Neural cell (in vitro differentiated cells): ENCODE data around the gene TRMT44.

Source experiments
- EP300 ChIP-seq: fragments of 450-650 bp; conservative IDR thresholded peaks from 2 replicates; pipeline ENCODE4 v1.6.1; 2014; ENCODE audit warnings: antibody characterized with exemption, mild to moderate bottlenecking, moderate library complexity; ENCODE audit not compliant: poor library complexity, severe bottlenecking
- EZH2 ChIP-seq: fragments of 200-600, 300-800 bp; shearing (Covaris generic), sonication (generic); IDR thresholded peaks from 2 replicates; pipeline ENCODE4 v1.6.1; 2014; ENCODE audit warnings: antibody characterized with exemption, low read length, borderline replicate concordance, mild to moderate bottlenecking; ENCODE audit not compliant: insufficient read depth, poor library complexity, severe bottlenecking
- MXI1 ChIP-seq: fragments of 450-650 bp; conservative IDR thresholded peaks from 2 replicates; pipeline ENCODE4 v1.6.1; 2014; ENCODE audit warnings: antibody characterized with exemption, mild to moderate bottlenecking; ENCODE audit not compliant: poor library complexity, severe bottlenecking
- POLR2AphosphoS5 ChIP-seq: IDR thresholded peaks from 2 replicates; pipeline ENCODE4 v1.6.1; 2012
- RAD21 ChIP-seq: fragments of 450-650 bp; conservative IDR thresholded peaks from 2 replicates; pipeline ENCODE4 v1.6.1; 2014; ENCODE audit warnings: antibody characterized with exemption, mild to moderate bottlenecking, moderate library complexity
- SMC3 ChIP-seq: fragments of 450-650 bp; conservative IDR thresholded peaks from 2 replicates; pipeline ENCODE4 v1.6.1; 2014; ENCODE audit warnings: antibody characterized with exemption, mild to moderate bottlenecking, moderate library complexity; ENCODE audit not compliant: poor library complexity
- TAF1 ChIP-seq: IDR thresholded peaks from 2 replicates; pipeline ENCODE4 v1.6.1; 2012; ENCODE audit warnings: low read depth
- TF ChIP-seq, protein P1 (sequence below): IDR thresholded peaks from 2 replicates; pipeline ENCODE4 v1.6.1; 2012; ENCODE audit warnings: borderline replicate concordance
- TF ChIP-seq, protein P2 (sequence below): fragments of 450-650 bp; IDR thresholded peaks from 2 replicates; pipeline ENCODE4 v1.5.1; 2014; ENCODE audit warnings: antibody characterized with exemption, mild to moderate bottlenecking, moderate library complexity; ENCODE audit not compliant: poor library complexity, severe bottlenecking

DNA sequence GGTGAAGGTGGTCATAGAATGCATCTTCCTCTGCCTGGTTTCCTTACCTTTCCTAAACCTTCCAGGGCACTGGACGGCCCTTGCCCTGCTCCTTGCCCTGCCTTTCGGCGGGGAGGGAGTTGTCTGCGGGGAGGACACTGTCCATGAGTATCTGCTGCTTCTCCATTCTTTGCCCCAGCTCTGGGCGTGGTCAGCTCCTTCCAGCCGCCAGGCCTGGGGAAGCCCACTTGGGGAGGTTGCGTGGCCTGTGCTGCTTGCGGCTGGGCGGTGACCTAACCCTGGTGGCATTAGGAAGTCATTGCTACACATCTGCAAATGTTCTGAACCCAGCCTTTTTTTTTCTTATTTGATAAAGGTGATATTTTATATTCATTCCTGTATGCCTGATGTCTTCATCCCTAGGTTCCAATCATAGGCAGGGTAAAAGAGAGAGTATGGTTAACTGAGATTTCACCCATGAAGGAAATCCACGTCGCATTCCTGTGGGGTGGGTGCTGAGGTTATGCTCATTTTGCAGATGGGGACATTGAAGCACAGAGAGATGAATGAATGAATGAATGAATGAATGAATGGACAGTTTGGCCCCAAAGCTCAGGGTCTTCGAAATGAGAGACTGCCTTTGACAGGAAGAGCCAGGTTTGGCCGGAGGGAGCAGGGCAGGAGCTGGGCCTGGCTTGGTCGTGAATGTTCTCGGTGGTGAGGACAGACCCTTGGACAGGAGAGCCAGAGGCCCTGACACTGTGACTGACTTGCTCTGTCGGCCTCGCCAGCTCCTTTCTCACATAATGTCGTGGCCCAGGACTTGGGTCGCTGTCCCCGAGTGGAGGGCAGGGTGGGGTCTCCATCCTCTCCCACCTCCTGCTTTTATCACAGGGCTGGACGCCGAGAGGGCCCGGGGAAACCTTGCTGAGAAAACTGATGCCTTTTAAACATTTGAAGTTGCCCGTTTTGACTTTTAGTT lies 81.9 kb downstream of the TRMT44 start:
- no peak for TF ChIP-seq EZH2
- no peak for TF ChIP-seq RAD21
- TF ChIP-seq, protein P1, sequence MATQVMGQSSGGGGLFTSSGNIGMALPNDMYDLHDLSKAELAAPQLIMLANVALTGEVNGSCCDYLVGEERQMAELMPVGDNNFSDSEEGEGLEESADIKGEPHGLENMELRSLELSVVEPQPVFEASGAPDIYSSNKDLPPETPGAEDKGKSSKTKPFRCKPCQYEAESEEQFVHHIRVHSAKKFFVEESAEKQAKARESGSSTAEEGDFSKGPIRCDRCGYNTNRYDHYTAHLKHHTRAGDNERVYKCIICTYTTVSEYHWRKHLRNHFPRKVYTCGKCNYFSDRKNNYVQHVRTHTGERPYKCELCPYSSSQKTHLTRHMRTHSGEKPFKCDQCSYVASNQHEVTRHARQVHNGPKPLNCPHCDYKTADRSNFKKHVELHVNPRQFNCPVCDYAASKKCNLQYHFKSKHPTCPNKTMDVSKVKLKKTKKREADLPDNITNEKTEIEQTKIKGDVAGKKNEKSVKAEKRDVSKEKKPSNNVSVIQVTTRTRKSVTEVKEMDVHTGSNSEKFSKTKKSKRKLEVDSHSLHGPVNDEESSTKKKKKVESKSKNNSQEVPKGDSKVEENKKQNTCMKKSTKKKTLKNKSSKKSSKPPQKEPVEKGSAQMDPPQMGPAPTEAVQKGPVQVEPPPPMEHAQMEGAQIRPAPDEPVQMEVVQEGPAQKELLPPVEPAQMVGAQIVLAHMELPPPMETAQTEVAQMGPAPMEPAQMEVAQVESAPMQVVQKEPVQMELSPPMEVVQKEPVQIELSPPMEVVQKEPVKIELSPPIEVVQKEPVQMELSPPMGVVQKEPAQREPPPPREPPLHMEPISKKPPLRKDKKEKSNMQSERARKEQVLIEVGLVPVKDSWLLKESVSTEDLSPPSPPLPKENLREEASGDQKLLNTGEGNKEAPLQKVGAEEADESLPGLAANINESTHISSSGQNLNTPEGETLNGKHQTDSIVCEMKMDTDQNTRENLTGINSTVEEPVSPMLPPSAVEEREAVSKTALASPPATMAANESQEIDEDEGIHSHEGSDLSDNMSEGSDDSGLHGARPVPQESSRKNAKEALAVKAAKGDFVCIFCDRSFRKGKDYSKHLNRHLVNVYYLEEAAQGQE: no peak
- TF ChIP-seq, protein P2, sequence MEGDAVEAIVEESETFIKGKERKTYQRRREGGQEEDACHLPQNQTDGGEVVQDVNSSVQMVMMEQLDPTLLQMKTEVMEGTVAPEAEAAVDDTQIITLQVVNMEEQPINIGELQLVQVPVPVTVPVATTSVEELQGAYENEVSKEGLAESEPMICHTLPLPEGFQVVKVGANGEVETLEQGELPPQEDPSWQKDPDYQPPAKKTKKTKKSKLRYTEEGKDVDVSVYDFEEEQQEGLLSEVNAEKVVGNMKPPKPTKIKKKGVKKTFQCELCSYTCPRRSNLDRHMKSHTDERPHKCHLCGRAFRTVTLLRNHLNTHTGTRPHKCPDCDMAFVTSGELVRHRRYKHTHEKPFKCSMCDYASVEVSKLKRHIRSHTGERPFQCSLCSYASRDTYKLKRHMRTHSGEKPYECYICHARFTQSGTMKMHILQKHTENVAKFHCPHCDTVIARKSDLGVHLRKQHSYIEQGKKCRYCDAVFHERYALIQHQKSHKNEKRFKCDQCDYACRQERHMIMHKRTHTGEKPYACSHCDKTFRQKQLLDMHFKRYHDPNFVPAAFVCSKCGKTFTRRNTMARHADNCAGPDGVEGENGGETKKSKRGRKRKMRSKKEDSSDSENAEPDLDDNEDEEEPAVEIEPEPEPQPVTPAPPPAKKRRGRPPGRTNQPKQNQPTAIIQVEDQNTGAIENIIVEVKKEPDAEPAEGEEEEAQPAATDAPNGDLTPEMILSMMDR: no peak
- TF ChIP-seq POLR2AphosphoS5: no peak
- TF ChIP-seq SMC3: no peak
- TF ChIP-seq TAF1: no peak
- TF ChIP-seq MXI1: no peak
- no peak for TF ChIP-seq EP300
